ENCODE data around the gene RNF150.

GRCh38 chr4:140982613-140983340 lies 150.5 kb downstream of the RNF150 start:
- TF ChIP-seq, protein P1, sequence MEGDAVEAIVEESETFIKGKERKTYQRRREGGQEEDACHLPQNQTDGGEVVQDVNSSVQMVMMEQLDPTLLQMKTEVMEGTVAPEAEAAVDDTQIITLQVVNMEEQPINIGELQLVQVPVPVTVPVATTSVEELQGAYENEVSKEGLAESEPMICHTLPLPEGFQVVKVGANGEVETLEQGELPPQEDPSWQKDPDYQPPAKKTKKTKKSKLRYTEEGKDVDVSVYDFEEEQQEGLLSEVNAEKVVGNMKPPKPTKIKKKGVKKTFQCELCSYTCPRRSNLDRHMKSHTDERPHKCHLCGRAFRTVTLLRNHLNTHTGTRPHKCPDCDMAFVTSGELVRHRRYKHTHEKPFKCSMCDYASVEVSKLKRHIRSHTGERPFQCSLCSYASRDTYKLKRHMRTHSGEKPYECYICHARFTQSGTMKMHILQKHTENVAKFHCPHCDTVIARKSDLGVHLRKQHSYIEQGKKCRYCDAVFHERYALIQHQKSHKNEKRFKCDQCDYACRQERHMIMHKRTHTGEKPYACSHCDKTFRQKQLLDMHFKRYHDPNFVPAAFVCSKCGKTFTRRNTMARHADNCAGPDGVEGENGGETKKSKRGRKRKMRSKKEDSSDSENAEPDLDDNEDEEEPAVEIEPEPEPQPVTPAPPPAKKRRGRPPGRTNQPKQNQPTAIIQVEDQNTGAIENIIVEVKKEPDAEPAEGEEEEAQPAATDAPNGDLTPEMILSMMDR (IDR thresholded peaks at IDR 0.05): no peak
- no peak for TF ChIP-seq POLR2A (IDR thresholded peaks at IDR 0.05)

Measured in sigmoid colon (tissue), 3 donors.